Activated CD8-positive, alpha-beta T cell treated with anti-CD3 and anti-CD28 coated beads for 36 hours (primary cell): ENCODE results near the gene SF3B3. TPM values are rescaled to one million over a fixed set of nuclear protein-coding genes. Genes with fewer than 3 reads are reported as not detected.

Experiments used
- ATAC-seq: fragments of 200-7000 bp; cut with Tn5 transposase; one replicate; pipeline ENCODE4 v1.10.0; 2021; ENCODE audit warnings: mild to moderate bottlenecking, moderate library complexity
- CTCF ChIA-PET: fragments of 350-600 bp; sonication (Branson Sonifier 250); formaldehyde crosslinking; loops from one replicate; lab custom pipeline; 2021; ENCODE audit warnings: antibody characterized with exemption; lab: Charles Lee
- POLR2A ChIA-PET: fragments of 350-600 bp; sonication (Branson Sonifier 250); formaldehyde crosslinking; loops from one replicate; lab custom pipeline; 2021; ENCODE audit warnings: antibody characterized with exemption; lab: Charles Lee
- DNase-seq: peaks from one replicate; pipeline ENCODE4 v3.0.0-alpha.2; 2020
- H3K27ac Mint-ChIP-seq: one replicate; pipeline ENCODE4 v1.8.0; 2021; ENCODE audit warnings: mild to moderate bottlenecking, mixed read lengths
- H3K27me3 Mint-ChIP-seq: one replicate; pipeline ENCODE4 v1.8.0; 2021; ENCODE audit warnings: mixed read lengths
- H3K36me3 Mint-ChIP-seq: one replicate; pipeline ENCODE4 v1.8.0; 2021; ENCODE audit warnings: low read depth, mixed read lengths
- H3K4me1 Mint-ChIP-seq: one replicate; pipeline ENCODE4 v1.8.0; 2021; ENCODE audit warnings: low read depth, mixed read lengths
- H3K4me3 Mint-ChIP-seq: one replicate; pipeline ENCODE4 v1.8.0; 2021; ENCODE audit warnings: mild to moderate bottlenecking, moderate library complexity, mixed read lengths
- H3K9me3 Mint-ChIP-seq: one replicate; pipeline ENCODE4 v1.8.0; 2021; ENCODE audit warnings: mixed read lengths
- CTCF ChIP-seq: fragments of 200-600 bp; IDR thresholded peaks from one replicate; pipeline ENCODE4 v1.8.0; 2022; ENCODE audit warnings: antibody characterized with exemption, mild to moderate bottlenecking
- intact Hi-C: fragments of 100-400 bp; cut with micrococcal nuclease; formaldehyde crosslinking; loops from one replicate; pipeline ENCODE4 v1.10.0; 2022
- total RNA-seq, 2 experiments: library from RNA; stranded (reverse); gene quantifications; one replicate each; pipeline ENCODE4 v1.2.3, GENCODE V29; 2021

Gene SF3B3
- total RNA-seq, 2 experiments from 2014 or later, result 543 to 552 TPM

GRCh38 chr16:70544548-70544947 is 20.9 kb downstream of the SF3B3 start:
- Mint-ChIP-seq H3K27ac (no peak overlapping the region), H3K36me3 (peaks cover 64% of the 10 kb centered on the region), H3K27me3 (no peaks in the 10 kb centered on the region), H3K4me3 (no peak overlapping the region), H3K4me1 (peaks cover 21% of the 10 kb centered on the region), H3K9me3 (no peaks in the 10 kb centered on the region)
- no peak for DNase-seq
- intact Hi-C loops, result no loop called here
- no peak for TF ChIP-seq CTCF
- POLR2A ChIA-PET, result interaction anchor here (1.4 kb wide), 1 partner anchor 19 kb away, joined by 4 read pairs; no protein-coding TSS in a partner anchor
- CTCF ChIA-PET, result no interaction called here
- no peak for ATAC-seq

GRCh38 chr16:70548936-70549335 is 25.3 kb downstream of the SF3B3 start:
- ChIA-PET CTCF (interaction anchor here (1.0 to 1.2 kb wide), 3 partner anchors 10 to 40 kb away, joined by 3 to 4 read pairs (median 4); no protein-coding TSS in a partner anchor), POLR2A (interaction anchor here (1.0 to 1.7 kb wide), 7 partner anchors 12 to 296 kb away, joined by 3 to 10 read pairs (median 3); no protein-coding TSS in a partner anchor)
- Mint-ChIP-seq H3K4me3 (no peak overlapping the region), H3K27ac (peak overlapping the region; percentile 58), H3K27me3 (no peaks in the 10 kb centered on the region), H3K4me1 (peaks cover 35% of the 10 kb centered on the region), H3K36me3 (peaks cover 72% of the 10 kb centered on the region), H3K9me3 (no peaks in the 10 kb centered on the region)
- ATAC-seq, result no peak
- intact Hi-C loops, result no loop called here
- DNase-seq, result no peak
- TF ChIP-seq CTCF, result no peak

GRCh38 chr16:70550082-70550481 is 26.5 kb downstream of the SF3B3 start:
- ChIA-PET CTCF (no interaction called here), POLR2A (interaction anchor here (5.1 kb wide), 1 partner anchor 16 kb away, joined by 43 read pairs; no protein-coding TSS in a partner anchor)
- intact Hi-C loops, result no loop called here
- DNase-seq (no peak), ATAC-seq (no peak)
- peaks cover 32% of the 10 kb centered on the region for H3K4me1 Mint-ChIP-seq
- H3K27ac Mint-ChIP-seq, result peak overlapping the region; percentile 22
- H3K9me3 Mint-ChIP-seq, result no peaks in the 10 kb centered on the region
- TF ChIP-seq CTCF, result no peak
- no peaks in the 10 kb centered on the region for H3K27me3 Mint-ChIP-seq
- H3K36me3 Mint-ChIP-seq, result peaks cover 74% of the 10 kb centered on the region
- no peak overlapping the region for H3K4me3 Mint-ChIP-seq

- ChIA-PET CTCF (interaction anchor here (0.6 to 1.5 kb wide), 5 partner anchors 9 to 300 kb away, joined by 3 to 4 read pairs (median 3); no protein-coding TSS in a partner anchor), POLR2A (interaction anchor here (0.7 to 5.1 kb wide), 5 partner anchors 9 to 23 kb away, joined by 3 to 43 read pairs (median 8); no protein-coding TSS in a partner anchor)
- no peak for TF ChIP-seq CTCF
- peak overlapping the region; percentile 43 for H3K27ac Mint-ChIP-seq
- H3K9me3 Mint-ChIP-seq, result no peaks in the 10 kb centered on the region
- peaks cover 30% of the 10 kb centered on the region for H3K4me1 Mint-ChIP-seq
- intact Hi-C loops, result no loop called here
- H3K27me3 Mint-ChIP-seq, result no peaks in the 10 kb centered on the region
- peaks cover 77% of the 10 kb centered on the region for H3K36me3 Mint-ChIP-seq
- H3K4me3 Mint-ChIP-seq, result no peak overlapping the region
- ATAC-seq (no peak), DNase-seq (no peak)
These were observed 28.2 kb downstream of the SF3B3 start for GRCh38 chr16:70551788-70552187.

- ChIA-PET POLR2A (interaction anchor here (1.1 to 5.1 kb wide), 5 partner anchors 8 to 24 kb away, joined by 3 to 43 read pairs (median 8); no protein-coding TSS in a partner anchor), CTCF (interaction anchor here (1.2 to 1.5 kb wide), 5 partner anchors 11 to 285 kb away, joined by 3 to 4 read pairs (median 4); no protein-coding TSS in a partner anchor)
- intact Hi-C loops, result no loop called here
- Mint-ChIP-seq H3K4me3 (no peak overlapping the region), H3K27ac (no peak overlapping the region), H3K4me1 (peaks cover 33% of the 10 kb centered on the region), H3K9me3 (no peaks in the 10 kb centered on the region), H3K36me3 (peaks cover 83% of the 10 kb centered on the region), H3K27me3 (no peaks in the 10 kb centered on the region)
- DNase-seq (no peak), ATAC-seq (no peak)
- TF ChIP-seq CTCF, result no peak
These were observed 29.1 kb downstream of the SF3B3 start for GRCh38 chr16:70552675-70553074.
